ENCODE measurements around the gene ZC3H10. TPM values are rescaled to one million over a fixed set of nuclear protein-coding genes. Genes with fewer than 3 reads are reported as not detected.
A peak's percentile ranks its signal among the peaks of the same experiment; 100 is the strongest.

ZC3H10 gene
- total and polyA plus RNA-seq, 2 of the 8 experiments (the other 6 are each of a cell fraction or from before 2014, with no cell fraction given): 4.0 to 11.2 TPM

DNA sequence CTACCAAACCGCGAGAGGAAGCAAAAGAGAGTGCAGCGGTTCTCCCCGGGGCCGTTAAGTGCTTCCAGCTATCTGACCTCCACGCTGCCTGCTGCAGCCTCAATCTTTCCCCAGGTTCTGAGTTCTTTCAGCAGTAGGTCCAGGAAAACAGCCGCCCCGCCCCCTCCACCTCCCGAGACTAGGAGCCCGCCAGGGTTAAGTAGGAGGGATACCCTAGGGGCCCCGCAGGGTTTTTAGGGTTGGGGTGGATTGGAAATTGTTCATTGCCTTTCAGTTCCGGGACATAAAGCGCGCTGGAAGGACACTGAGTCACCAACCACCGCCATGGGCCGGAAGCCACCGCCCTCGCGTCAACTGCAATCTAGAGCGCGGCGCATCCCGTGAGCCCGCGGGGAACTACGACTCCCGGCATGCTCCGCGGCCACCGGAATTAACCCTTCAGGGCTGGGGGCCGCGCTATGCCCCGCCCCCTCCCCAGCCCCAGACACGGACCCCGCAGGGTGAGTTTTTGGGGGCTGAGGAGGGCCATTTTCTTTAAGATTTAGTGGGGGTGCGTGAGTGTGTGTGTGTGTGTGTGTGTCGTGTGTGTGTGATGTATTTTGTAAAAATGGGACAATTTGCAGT lies 34.2 kb downstream of the ZC3H10 start, which contains the start of gene MYL6B:
MYL6B (plus strand) TSS at position 456 of the 624 bp plus-strand sequence. CDS start 1,332 bp downstream, outside the sequence.
- peak within 1 kb of the TSS; percentile 57 to 75 (median 67) for H3K9ac ChIP-seq (replicated peaks in 1 of 4; ENCODE audit: extremely low read depth in 1 of 4, low read depth in 3 of 4, low read length in 3 of 4)
- peak within 1 kb of the TSS; percentile 47 for H3K56ac ChIP-seq (replicated peaks; ENCODE audit: insufficient read length, low read depth, low read length)
- no peak within 1 kb of the TSS for H2BK12ac ChIP-seq (ENCODE audit: low read depth, low read length)
- FAIRE-seq: peak; percentile 52
- peak within 1 kb of the TSS; percentile 53 for H4K5ac ChIP-seq (ENCODE audit: insufficient read length, low read depth, low read length)
- no peak within 1 kb of the TSS for H3K4ac ChIP-seq (replicated peaks; ENCODE audit: insufficient read length, low read depth, low read length)
- H4K20me1 ChIP-seq (replicated peaks in 1 of 2; ENCODE audit: control insufficient read depth in 1 of 2, insufficient read depth in 2 of 2, low read length in 2 of 2): no peaks in the 10 kb centered on the region
- DNase-seq (ENCODE audit: low read depth in 1 of 2, low spot score in 2 of 2): peak; percentile 66 to 91
- POLR2A ChIA-PET (ENCODE audit: partially characterized antibody): interaction anchor here (0.9 to 5.9 kb wide), 13 partner anchors 9 to 959 kb away, joined by 3 to 43 read pairs (median 8); partner anchors contain the start of genes ESYT1, PA2G4, RNF41 and RPL41
- 0 out of 2 replicates have a peak within 1 kb of the TSS, but pooled peaks have one; percentile 5 for H2AFZ ChIP-seq (ENCODE audit: low read length)
- H2BK5ac ChIP-seq (ENCODE audit: low read depth, low read length): 0 out of 2 replicates have a peak within 1 kb of the TSS, but pooled peaks have one; percentile 44
- H3K4me2 ChIP-seq (ENCODE audit: insufficient read depth in 1 of 2, low read depth in 2 of 2, low read length in 2 of 2): peak within 1 kb of the TSS; percentile 67 to 70
- peak within 1 kb of the TSS; percentile 77; the same call in 1 of the 2 replicates for H4K8ac ChIP-seq (ENCODE audit: extremely low read depth, insufficient read depth, low read length)
- H3K79me1 ChIP-seq (ENCODE audit: low read depth, low read length): 0 out of 2 replicates have a peak, but pooled peaks cover 2% of the 10 kb centered on the region
- no peak within 1 kb of the TSS for H2BK120ac ChIP-seq (replicated peaks; ENCODE audit: low read depth, low read length)
- H3K23ac ChIP-seq (ENCODE audit: insufficient read length): no peak within 1 kb of the TSS
- WGBS, 2 experiments (ENCODE audit: extremely low coverage in 1 of 2, insufficient coverage in 1 of 2, insufficient read length in 1 of 2, insufficient replicate concordance in 2 of 2, low coverage in 1 of 2, low lambda C conversion rate in 2 of 2, missing lambda C conversion rate in 1 of 2): 1% methylated on average over 29 of the region's 37 CpGs; no CpG with 5 or more reads in 1 of the 2 experiments
- peaks cover 6% of the 10 kb centered on the region for H3K23me2 ChIP-seq (ENCODE audit: low read depth, low read length)
- no peak within 1 kb of the TSS for H2BK20ac ChIP-seq (ENCODE audit: low read length)
- peaks cover 3 to 13% (median 4%) of the 10 kb centered on the region in 4 experiments; a peak in 6 of 8 replicates for H3K36me3 ChIP-seq (ENCODE audit: control insufficient read depth in 2 of 4, insufficient read depth in 4 of 4, low read length in 3 of 4)
- H3K27me3 ChIP-seq (replicated peaks in 1 of 4; ENCODE audit: control insufficient read depth in 3 of 4, extremely low read depth in 1 of 4, insufficient read depth in 3 of 4, low read length in 3 of 4): no peaks in the 10 kb centered on the region; a peak in 1 of 7 replicates
- H2BK15ac ChIP-seq (ENCODE audit: low read length): 0 out of 2 replicates have a peak within 1 kb of the TSS, but pooled peaks have one; percentile 46
- peak within 1 kb of the TSS; percentile 69 for H4K91ac ChIP-seq (replicated peaks; ENCODE audit: insufficient read length, low read length)
- H3K18ac ChIP-seq (ENCODE audit: extremely low read depth, low read length): peak within 1 kb of the TSS; percentile 81
- no peak within 1 kb of the TSS for H3K14ac ChIP-seq (ENCODE audit: insufficient read length)
- H2AK5ac ChIP-seq (ENCODE audit: low read depth, low read length): peak within 1 kb of the TSS; percentile 65; the same call in 1 of the 2 replicates
- H3K9me3 ChIP-seq (ENCODE audit: insufficient read depth in 2 of 2, low read depth in 1 of 2, low read length in 1 of 2): no peaks in the 10 kb centered on the region
- H3K4me1 ChIP-seq (replicated peaks in 1 of 4; ENCODE audit: control insufficient read depth in 3 of 4, insufficient read depth in 4 of 4, low read length in 3 of 4): peaks cover 3 to 11% (median 8%) of the 10 kb centered on the region in 4 experiments; a peak in 6 of 7 replicates
- peak within 1 kb of the TSS; percentile 66 to 84 (median 82) for H3K4me3 ChIP-seq (ENCODE audit: extremely low read depth in 1 of 4, insufficient read depth in 2 of 4, low read depth in 3 of 4, low read length in 4 of 4)
- CTCF ChIA-PET (ENCODE audit: partially characterized antibody): interaction anchor here (0.9 to 3.9 kb wide), 8 partner anchors 10 to 54 kb away, joined by 3 to 22 read pairs (median 4); partner anchors contain the start of genes ESYT1 and ZC3H10
- H3K79me2 ChIP-seq (ENCODE audit: control insufficient read depth in 1 of 2, insufficient read depth in 2 of 2, low read length in 2 of 2): peaks cover 0 to 6% of the 10 kb centered on the region in 2 experiments; a peak in 1 of 4 replicates
- no peak within 1 kb of the TSS for H3K27ac ChIP-seq (ENCODE audit: low read depth, low read length)
- peak; percentile 66 for TF ChIP-seq PHF8 (conservative IDR thresholded peaks at IDR 0.05; ENCODE audit: low read depth, low read length)
- no peak for TF ChIP-seq CBX8 (IDR thresholded peaks at IDR 0.05; ENCODE audit: borderline replicate concordance, low read depth, low read length)
- TF ChIP-seq SIN3A (conservative IDR thresholded peaks at IDR 0.05 in 1 of 2, IDR thresholded peaks at IDR 0.05 in 1 of 2; ENCODE audit: low read depth in 1 of 2, low read length in 2 of 2): peak in 1 of 2 experiments; percentile 88; a peak in 2 of 4 replicates
- TF ChIP-seq POLR2A (IDR thresholded peaks at IDR 0.05; ENCODE audit: control extremely low read depth in 1 of 2, low read depth in 2 of 2, low read length in 2 of 2): peak; percentile 46 to 59; a peak in 2 of 3 replicates
- peak; percentile 71; the same call in 1 of the 2 replicates for TF ChIP-seq TBP (IDR thresholded peaks at IDR 0.05; ENCODE audit: low read depth, low read length)
- peak; percentile 86 for TF ChIP-seq YY1 (IDR thresholded peaks at IDR 0.05; ENCODE audit: low read depth, low read length)
- TF ChIP-seq CREB1 (IDR thresholded peaks at IDR 0.05): peak; percentile 70; the same call in 1 of the 2 replicates
- TF ChIP-seq CHD2 (IDR thresholded peaks at IDR 0.05; ENCODE audit: low read length): peak; percentile 58; the same call in 1 of the 2 replicates
- peak; percentile 66 for TF ChIP-seq SIX5 (IDR thresholded peaks at IDR 0.05; ENCODE audit: low read depth, low read length)
- TF ChIP-seq BCL11A (IDR thresholded peaks at IDR 0.05; ENCODE audit: low read depth in 2 of 2, low read length in 2 of 2): no peak
- no peak for TF ChIP-seq NRF1 (IDR thresholded peaks at IDR 0.05; ENCODE audit: low read depth, low read length)
- no peak for TF ChIP-seq RBBP5 (IDR thresholded peaks at IDR 0.05; ENCODE audit: borderline replicate concordance, low read depth, low read length)

Data from H1 (cell line).